Measurements from ENCODE around the gene RPRD1B.
A peak's percentile ranks its signal among the peaks of the same experiment; 100 is the strongest.

Gene RPRD1B, protein sequence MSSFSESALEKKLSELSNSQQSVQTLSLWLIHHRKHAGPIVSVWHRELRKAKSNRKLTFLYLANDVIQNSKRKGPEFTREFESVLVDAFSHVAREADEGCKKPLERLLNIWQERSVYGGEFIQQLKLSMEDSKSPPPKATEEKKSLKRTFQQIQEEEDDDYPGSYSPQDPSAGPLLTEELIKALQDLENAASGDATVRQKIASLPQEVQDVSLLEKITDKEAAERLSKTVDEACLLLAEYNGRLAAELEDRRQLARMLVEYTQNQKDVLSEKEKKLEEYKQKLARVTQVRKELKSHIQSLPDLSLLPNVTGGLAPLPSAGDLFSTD

DNA sequence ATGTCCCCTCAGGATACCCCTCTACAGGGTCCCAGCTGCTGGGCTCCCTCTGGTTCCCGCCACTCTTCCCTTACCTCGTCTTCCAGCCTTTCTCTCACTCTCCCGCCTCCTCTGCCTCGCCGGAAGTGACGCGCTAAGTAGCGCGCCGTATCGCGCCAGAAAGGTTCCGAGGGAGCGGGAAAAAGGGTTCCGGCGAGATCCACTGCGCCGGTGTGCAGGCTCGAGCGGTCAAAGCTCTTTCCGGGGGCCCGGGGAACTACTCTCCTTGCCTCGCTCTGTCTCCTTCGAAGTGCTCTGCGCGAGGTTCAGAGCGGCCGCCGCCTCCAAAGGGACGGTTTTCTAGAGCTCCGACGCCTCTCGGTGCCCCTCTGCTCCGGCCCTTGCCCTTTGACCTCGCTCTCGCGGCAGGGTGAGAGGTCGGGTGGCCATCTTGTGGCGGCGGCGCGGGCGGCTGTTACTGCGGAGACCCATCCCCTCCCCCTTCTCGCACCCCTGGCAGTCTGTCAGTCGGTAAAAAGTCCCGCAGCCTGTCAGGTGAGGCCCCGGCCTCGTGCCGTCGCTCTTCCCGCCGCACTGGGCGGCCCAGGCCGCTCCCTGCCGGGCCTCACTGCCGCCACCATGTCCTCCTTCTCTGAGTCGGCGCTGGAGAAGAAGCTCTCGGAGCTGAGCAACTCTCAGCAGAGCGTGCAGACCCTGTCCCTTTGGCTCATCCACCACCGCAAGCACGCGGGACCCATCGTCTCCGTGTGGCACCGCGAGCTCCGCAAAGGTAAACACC, at the start of gene RPRD1B, which contains the start of gene TTI1:
Gene RPRD1B, plus strand, starts transcription at position 417 of the 778 bp plus-strand sequence. Its CDS starts 202 bp downstream, at position 619.
Gene TTI1, minus strand, starts transcription at position 127 of the 778 bp plus-strand sequence. CDS start 19,640 bp downstream, outside the sequence.
- peak; percentile 75 to 82 (median 79) for DNase-seq (ENCODE audit: low read depth in 2 of 3, low spot score in 2 of 3)

DNA sequence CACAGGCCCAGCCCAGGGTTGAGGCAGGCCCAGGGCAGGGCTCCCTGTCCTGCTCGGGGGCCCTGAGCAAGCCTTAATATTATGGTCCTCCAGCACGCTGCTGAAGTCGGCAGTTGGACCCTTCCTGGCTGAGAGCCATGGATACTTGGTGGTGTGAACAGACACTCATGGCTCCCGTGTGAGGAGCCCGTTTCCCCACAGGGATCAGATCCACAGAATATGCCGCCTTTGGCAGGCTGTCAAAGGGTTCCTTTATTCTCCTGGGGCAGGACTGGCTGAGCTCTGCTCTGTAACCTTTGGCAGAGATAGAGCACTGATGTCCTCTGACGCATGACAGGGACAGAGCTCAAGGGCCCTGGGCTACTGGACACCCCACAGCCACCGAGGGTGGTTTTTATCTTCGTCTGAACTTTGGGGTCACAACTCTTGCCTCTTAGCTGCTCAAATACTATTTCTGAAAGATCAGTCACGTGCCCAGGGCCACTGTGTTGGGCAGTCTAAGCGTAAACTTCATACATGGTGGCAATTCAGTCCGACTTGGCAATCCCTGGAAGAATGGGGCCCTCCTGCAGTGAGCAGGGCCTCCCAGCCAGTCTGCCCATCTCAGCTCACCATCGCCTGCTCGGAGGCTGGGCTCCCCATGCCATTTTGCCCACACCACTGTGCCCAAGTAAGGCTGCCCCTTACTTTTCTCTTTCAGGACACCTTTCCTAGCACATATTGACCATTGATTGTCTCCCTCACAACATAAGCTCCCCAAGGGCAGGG, 49.3 kb upstream of the RPRD1B start:
- DNase-seq (ENCODE audit: low read depth in 2 of 3, low spot score in 2 of 3), result no peak

DNA sequence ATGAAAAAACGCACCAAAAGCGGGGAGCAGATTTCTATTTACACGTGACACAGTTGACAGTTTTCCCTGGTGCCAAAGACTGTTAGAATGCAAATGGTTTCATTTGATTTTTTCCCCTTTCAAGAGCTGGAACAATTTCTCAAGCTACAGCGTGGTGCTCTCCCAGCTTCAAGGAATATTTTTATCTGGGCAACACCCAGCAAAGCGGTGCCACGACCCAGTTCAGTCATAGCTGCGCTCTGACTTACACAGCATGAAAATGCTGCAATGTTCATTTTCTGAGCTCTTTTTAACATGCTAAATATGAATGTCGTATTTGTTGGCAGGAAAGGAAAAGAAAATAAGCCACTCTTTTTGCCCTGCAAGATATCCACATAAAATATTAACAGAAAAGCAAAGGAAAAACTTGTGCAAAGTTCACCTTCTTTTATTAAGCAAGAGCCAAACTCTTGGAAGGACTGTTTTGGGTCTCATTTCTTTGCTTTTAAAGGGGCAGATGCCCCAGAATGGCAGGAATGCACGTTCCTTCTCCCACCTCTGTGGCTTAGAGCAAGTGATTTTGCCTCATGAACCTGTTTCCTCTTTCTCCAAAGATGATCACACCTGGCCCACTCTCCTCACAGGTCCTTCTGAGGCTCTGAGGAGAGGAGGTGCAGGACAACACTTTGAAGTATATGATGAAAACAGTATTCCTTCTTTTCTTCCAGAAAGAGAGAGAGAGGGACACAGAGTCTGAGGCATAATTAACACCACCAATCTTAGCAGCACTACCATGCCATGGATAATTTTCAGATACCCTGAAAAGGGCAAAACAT, 47.3 kb upstream of the RPRD1B start:
- no peak for DNase-seq (ENCODE audit: low read depth in 2 of 3, low spot score in 2 of 3)

DNA sequence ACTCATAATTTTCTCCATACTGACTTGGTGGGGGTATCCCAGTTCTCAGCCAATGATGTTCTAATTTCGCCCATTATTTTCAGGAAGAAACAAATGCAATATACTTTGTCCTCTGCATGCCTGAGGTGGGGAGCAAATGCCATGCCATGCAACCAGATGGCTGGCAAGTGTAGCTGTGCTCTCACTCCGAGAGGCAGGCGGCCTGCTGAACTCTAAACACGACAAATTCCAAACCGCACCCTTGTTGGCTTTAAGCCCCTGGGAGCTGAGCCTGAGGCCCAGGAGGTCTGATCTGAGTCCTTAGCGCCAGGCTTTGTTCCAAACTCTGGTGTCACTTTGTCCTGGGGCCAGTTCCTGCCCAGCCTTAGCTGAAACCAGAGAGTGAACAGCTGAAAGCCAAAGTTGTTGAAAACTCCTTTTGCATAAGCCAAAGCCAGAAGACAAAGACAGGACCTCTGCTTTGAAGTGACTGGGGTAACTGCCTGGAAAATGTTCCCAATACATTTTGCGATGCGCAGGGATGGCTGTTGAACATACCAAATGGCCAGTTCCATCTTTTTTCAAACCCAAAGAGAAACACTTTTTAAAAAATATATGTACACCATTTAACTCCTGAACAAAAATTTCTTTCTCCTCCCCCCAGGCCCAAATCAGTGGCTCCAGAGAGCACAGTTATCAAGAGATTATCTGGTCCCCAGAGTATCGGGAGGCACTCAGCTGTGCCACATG, 46.5 kb upstream of the RPRD1B start:
- DNase-seq (ENCODE audit: low read depth in 2 of 3, low spot score in 2 of 3), result no peak

DNA sequence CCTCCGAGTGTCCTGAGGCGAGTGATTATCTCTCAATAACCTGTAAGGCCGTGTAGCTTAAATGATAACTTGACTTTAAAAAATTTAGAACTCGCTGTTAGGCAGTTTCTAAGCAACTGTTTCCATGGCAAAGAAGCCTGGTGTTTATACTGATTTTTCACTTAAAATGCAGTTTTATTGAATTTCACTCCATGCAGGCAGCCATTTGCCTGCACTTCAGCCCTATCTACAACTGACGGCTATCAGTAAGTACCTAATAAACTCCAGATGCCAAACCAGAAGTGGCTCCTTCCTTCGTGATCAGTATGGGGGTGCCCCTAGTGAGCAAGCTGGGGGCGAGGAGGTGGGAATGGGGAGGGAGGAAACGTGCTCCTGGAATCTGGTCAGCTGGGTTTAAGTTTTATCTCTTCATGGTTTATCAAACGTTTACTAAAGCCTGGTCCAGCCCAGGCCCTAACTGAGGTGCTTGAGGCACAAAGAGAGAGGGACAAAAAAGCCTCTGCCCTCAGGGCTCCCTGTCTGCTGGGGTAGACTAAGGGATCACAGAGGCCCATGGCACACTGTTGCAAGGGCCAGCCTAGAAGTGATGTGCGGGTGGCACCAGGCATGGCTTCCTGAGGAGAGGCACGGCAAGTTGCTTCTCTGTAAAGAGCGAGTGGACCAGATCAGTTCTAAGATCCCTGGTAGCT, 45.8 kb upstream of the RPRD1B start:
- DNase-seq (ENCODE audit: low read depth in 2 of 3, low spot score in 2 of 3), result no peak

DNA sequence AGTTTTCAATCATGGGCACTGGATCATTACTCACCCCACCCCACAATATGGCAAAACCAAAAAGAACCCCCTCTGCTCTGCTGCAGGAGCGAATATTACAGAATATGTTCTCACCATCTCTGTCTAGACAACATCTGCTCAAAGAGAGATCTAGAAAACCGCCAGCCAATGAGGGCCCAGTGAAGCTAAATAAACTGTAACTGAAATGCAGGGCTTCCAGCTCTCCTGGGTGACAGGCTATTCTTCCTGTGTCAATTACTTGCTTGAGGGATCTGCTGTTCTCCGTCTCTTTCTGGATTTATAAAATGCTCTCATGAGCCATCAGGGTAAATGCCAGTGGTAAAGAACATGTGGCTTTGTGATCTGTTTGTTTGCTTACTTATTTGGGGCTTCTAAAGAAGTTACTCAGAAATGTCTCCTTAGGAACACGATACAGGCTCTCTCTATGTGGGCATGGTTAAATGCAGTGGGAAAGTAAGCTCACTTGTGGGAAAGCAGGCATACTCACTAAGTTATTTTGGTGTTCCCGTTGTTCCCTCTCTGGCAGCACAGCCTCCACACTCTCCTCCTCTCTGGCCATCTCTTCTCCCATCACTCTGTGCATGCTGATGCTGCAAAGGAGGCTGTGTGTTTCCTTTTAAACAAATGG, 45.1 kb upstream of the RPRD1B start:
- DNase-seq (ENCODE audit: low read depth in 2 of 3, low spot score in 2 of 3), result no peak

DNA sequence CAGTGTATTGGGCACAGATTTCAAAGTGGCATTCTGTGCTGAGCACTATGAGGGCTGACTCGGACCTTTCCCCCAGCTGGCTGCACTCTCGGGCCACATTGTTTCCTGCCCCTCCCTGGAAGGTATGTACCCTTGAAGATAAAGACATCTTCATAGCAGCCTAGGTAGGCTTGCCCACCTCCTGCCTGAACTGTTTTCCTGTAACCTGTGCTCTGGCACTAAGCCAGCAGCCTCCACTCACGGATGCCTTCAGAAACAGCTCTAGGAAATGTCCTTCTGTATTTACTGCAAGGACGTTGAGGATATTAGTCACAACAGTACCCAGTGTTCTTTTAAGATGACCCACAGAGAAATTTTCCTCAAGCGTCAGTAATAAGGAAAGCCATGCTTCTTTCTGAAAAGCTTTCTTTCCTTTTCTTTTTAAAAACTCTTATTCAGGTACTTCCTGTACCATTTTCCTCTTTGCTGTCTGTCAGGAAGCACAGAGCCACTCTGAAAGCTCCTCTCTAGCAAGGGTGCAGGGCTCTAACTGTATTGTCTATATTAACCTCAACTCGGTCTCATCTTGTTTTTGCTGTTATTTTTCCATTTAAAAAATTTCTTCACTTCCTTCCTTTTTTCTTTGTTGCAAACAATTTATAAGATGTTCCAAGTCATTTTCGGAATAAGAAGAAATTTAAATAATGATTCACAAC, 43.8 kb upstream of the RPRD1B start:
- DNase-seq (ENCODE audit: low read depth in 2 of 3, low spot score in 2 of 3), result no peak

DNA sequence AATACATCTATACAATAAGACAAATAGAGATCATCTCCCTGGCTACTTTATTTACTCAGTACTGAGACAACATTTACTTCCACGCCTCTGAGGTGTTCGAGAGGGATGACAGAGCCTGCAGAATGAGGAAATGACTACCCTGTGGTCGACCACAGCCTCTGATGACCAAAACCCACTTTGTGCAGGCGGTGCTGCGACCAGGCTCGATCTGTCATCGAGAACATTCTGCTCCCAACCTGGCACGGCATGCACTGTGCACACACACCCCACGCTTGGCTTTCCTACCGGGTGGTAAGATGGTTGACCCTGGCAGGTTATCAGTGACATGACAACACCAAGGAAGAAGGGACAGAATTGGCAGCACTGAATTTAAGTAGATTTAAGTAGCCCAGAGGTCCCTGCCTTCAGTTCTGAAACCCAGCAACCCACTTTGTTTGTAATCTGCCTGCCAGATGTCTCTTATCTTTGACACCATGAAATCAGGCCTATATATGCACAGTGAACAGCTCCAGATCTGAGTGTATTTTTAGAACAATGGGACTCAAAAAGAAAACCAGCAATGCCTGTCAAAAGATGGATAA, 42.9 kb upstream of the RPRD1B start:
- DNase-seq (ENCODE audit: low read depth in 2 of 3, low spot score in 2 of 3), result peak in 2 of 3 experiments; percentile 34 to 60

DNA sequence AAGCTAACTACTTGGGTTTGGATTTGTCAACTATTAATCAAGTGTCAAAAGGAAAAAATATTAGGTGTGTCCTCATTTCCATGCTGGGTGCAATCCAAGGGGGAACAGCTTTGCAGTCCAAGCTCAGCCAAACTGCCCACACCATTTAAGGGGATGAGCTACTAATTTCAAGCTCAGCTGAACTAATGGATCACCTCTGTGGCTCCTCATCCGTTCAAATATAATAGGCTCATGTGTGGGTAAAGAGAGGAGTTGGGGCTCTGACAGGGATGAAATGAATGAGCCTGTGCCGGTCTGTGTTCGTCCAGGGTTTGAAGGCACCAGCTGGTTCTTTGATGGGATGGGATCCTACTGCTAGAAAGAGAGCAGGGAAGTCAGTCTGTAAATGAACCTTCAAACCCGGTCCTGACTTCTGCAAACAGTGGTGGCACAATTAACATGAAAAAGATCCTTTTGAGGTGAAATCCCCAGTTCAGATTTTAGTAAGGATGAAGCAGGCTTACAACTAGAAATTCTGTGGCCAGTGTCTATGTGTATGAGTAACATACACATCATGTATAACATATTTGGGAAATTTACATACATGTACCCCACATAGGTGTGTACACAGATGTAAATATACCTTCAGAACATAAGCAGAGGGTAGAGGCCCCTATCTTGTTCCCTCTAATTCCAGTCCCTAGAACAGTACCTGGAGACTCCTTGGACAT, 42.2 kb upstream of the RPRD1B start:
- DNase-seq (ENCODE audit: low read depth in 2 of 3, low spot score in 2 of 3), result no peak

DNA sequence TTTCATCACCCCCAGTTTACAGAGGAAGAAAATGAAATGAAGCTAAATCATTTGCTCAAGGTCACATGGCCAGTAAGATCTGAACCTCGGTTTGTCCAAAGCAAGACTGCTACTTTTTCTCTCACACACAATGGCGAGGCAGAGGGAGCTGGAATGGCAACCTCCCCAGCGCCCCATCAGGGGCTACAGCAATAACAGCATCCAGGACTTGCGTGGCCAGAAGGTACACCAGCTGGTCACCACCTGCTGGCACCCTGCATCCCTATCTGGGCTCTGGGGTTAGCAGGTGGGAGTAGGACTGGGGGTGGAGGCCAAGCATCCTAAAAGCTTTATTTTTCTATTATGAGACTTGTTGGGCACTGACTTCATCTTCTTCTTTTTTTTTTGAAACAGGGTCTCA, 41.6 kb upstream of the RPRD1B start:
- no peak for DNase-seq (ENCODE audit: low read depth in 2 of 3, low spot score in 2 of 3)

DNA sequence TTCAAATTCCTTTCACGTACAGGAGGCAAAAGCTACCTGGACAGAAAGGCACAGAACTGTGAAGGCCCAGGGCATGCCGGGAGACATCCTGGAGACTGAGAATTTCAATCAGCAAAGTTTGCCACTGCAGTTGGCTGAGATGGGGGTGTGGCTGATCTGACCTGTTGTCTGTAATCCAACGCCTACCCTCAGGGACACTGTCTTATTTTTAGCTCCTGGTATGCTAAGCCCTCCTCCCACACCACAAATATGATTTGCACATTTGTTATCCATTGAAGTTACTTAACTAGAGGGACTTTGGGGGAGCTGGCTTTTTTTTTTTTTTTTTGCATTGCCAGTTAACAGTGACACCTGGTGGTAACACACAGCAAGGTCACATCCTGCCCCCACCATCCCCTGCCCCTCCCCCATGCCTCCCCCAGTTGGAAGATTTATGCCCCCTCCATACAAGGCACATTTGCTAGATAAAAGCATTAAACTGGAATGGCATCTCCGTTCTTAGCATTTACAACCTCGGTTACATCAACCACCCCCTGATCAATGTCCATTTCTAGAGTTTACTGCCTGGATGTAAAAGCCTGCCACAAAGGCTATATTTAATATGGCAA, 40.6 kb upstream of the RPRD1B start:
- DNase-seq (ENCODE audit: low read depth in 2 of 3, low spot score in 2 of 3), result no peak

DNA sequence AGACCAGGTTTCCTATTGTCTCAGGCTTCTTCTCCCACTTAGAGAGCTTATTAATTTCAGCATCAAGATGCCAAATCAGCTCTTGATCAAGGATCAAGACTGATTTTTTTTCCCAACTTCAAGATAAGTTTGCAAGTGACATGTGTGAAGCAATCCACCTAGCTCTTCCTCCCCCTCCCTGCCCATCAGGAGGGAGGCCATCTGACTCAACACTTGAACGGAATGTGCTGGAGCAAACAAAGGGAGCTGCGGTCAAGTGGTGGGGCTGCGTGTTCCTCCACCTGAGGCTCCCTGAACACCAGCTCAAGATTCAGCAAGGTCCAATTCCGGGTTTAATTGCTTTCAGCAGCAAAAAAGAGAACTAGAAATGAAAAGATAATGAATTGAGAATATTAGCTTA, 39.0 kb upstream of the RPRD1B start:
- no peak for DNase-seq (ENCODE audit: low read depth in 2 of 3, low spot score in 2 of 3)

DNA sequence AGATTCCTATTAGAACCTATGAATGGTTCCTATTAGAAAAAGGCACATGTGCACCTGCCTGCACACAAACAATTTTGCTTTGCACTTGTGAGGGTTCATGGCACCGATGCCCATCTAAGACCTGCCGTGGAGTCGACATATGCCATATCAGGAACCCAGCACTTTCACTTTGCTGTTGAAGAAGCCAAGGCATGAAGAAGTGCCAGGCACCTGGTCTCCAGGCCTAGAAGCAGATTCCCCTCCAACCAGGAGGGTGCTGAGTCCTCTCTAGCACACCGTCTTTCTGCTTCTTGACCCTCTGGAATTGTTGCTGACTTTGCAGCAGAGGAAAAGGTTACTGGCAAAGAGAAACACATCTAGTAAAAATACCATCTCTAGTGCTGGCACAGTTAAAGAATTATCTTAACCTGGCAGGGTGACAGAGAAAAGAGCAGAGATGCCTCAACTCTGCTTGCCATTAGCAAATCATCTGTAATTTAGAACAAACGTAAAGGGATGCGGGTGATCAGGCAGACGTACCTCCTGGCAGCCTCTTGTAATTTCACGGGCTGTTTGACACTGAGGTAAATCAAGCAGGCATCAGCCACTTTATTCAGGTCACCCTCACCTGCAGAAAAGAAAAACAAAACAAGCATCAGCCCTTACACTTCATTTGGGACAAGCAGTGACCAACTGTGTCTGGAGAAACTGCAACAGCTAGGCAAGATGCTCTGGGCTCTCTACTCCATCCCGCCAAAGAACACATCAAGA, 37.5 kb upstream of the RPRD1B start:
- DNase-seq (ENCODE audit: low read depth in 2 of 3, low spot score in 2 of 3), result no peak

DNA sequence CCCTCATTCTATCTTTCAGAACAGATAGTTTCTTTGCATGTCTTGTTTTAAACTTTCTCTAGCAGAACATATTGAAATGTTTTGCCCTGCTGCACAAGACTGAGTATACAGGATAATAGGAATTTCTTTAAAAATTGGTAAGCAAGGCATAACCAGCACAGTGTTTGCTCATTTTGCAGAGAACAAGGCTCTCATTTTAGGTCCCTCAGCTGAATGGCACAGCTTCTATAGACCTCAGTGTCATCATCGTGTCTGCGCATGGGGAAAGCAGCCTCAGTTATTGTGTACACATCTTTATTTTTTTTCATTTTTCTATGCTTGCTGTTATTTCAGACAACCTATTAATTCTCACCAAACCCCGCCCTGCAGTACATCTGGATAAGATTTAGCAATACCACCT, 36.0 kb upstream of the RPRD1B start:
- DNase-seq (ENCODE audit: low read depth in 2 of 3, low spot score in 2 of 3), result no peak

DNA sequence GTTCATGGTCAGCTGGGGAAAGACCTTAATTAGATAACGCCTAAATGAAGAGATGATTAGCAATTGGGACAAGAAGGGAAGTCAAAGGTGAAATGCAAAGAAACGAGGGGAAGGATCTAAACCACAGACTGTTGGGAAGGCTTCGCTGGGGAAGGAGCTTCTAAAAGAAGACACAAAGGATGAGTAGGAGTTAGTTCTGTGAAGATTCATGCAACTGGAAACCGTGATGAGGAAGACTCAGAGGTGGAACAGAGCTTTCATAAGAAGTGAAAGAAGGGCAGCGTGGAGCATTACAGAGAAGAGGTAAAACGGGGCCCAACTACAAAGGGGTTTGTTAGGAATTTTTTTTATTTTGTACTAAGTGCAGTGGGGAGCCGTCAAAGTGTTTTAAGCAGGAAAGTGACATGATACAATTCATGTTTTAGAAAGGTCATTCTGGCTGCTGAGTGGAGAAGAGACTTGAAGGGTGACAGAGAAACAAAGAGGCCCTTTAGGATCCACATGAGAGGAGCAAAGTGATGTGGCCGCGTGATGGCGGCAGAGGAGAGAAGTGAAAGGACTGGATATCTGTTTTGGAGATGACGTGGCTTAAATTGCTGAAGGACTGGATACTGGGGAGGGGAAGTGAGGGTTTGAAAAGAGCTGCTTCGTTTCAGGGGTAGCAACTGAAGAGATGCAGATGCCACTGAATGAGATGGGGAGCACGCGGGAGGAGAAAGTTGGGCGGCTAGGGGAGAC, 33.9 kb upstream of the RPRD1B start:
- no peak for DNase-seq (ENCODE audit: low read depth in 2 of 3, low spot score in 2 of 3)

DNA sequence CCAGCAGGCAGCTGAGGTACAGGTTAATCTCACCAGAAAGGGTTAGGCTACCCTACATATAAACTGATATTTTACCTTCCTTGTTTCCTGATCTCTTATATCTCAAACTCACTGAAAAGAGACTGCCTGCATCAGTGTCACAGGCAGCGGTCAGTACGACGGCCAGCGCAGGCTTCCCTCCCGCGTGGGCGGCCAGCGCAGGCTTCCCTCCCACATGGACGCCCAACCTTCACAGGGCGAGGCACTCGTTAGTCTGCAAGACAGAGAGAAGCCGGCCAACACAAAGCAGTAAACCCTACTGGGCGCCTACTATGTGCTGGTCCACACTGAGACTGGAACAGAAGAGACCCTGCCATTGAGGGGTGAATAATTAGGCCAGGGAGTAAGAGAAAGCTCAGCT, 33.3 kb upstream of the RPRD1B start:
- no peak for DNase-seq (ENCODE audit: low read depth in 2 of 3, low spot score in 2 of 3)
